ENCODE results near the gene EPHB1.

EPHB1 gene

GRCh38 chr3:134857776-134858362, 62.8 kb downstream of the EPHB1 start:
- Mint-ChIP-seq H3K4me3 (no peak overlapping the region), H3K9me3 (no peaks in the 10 kb centered on the region), H3K27me3 (peaks cover 5% of the 10 kb centered on the region), H3K36me3 (no peaks in the 10 kb centered on the region), H3K4me1 (peaks cover 16% of the 10 kb centered on the region), H3K27ac (no peak overlapping the region)
- DNase-seq (ENCODE audit: low spot score in 2 of 2) (no peak), ATAC-seq (ENCODE audit: low read depth) (no peak)

GRCh38 chr3:134858441-134859035, 63.5 kb downstream of the EPHB1 start:
- H3K27ac Mint-ChIP-seq, result no peak overlapping the region
- H3K4me3 Mint-ChIP-seq, result no peak overlapping the region
- H3K4me1 Mint-ChIP-seq, result peaks cover 9% of the 10 kb centered on the region
- ATAC-seq (ENCODE audit: low read depth) (no peak), DNase-seq (ENCODE audit: low spot score in 2 of 2) (no peak)
- H3K27me3 Mint-ChIP-seq, result peaks cover 5% of the 10 kb centered on the region
- no peaks in the 10 kb centered on the region for H3K9me3 Mint-ChIP-seq
- H3K36me3 Mint-ChIP-seq, result no peaks in the 10 kb centered on the region

- no peaks in the 10 kb centered on the region for H3K9me3 Mint-ChIP-seq
- no peak overlapping the region for H3K27ac Mint-ChIP-seq
- peaks cover 5% of the 10 kb centered on the region for H3K27me3 Mint-ChIP-seq
- ATAC-seq (ENCODE audit: low read depth) (no peak), DNase-seq (ENCODE audit: low spot score in 2 of 2) (no peak)
- no peak overlapping the region for H3K4me3 Mint-ChIP-seq
- H3K36me3 Mint-ChIP-seq, result no peaks in the 10 kb centered on the region
- H3K4me1 Mint-ChIP-seq, result peaks cover 4% of the 10 kb centered on the region
Observed at GRCh38 chr3:134859341-134859740, 64.3 kb downstream of the EPHB1 start.

GRCh38 chr3:134860141-134860540, 65.1 kb downstream of the EPHB1 start:
- no peak for ATAC-seq (ENCODE audit: low read depth)
- no peaks in the 10 kb centered on the region for H3K9me3 Mint-ChIP-seq
- peaks cover 5% of the 10 kb centered on the region for H3K27me3 Mint-ChIP-seq

GRCh38 chr3:134863915-134864314, 68.9 kb downstream of the EPHB1 start:
- peaks cover 7% of the 10 kb centered on the region for H3K27me3 Mint-ChIP-seq
- DNase-seq (ENCODE audit: low spot score in 2 of 2) (no peak), ATAC-seq (ENCODE audit: low read depth) (no peak)
- H3K9me3 Mint-ChIP-seq, result no peaks in the 10 kb centered on the region
- H3K27ac Mint-ChIP-seq, result no peak overlapping the region
- no peaks in the 10 kb centered on the region for H3K36me3 Mint-ChIP-seq
- H3K4me3 Mint-ChIP-seq, result no peak overlapping the region
- H3K4me1 Mint-ChIP-seq, result peaks cover 4% of the 10 kb centered on the region

More at GRCh38 chr3:134860141-134860540, 65.1 kb downstream of the EPHB1 start:
- Mint-ChIP-seq H3K36me3 (no peaks in the 10 kb centered on the region), H3K4me1 (peaks cover 4% of the 10 kb centered on the region), H3K4me3 (no peak overlapping the region), H3K27ac (no peak overlapping the region)
- DNase-seq (ENCODE audit: low spot score in 2 of 2), result no peak

- Mint-ChIP-seq H3K4me1 (peaks cover 4% of the 10 kb centered on the region), H3K27me3 (peaks cover 7% of the 10 kb centered on the region), H3K36me3 (no peaks in the 10 kb centered on the region), H3K27ac (no peak overlapping the region), H3K9me3 (no peaks in the 10 kb centered on the region), H3K4me3 (no peak overlapping the region)
- no peak for DNase-seq (ENCODE audit: low spot score in 2 of 2)
- ATAC-seq (ENCODE audit: low read depth), result no peak
Observed at GRCh38 chr3:134864636-134865035, 69.6 kb downstream of the EPHB1 start.

GRCh38 chr3:134867277-134867676, 72.2 kb downstream of the EPHB1 start:
- H3K27ac Mint-ChIP-seq, result no peak overlapping the region
- no peaks in the 10 kb centered on the region for H3K4me1 Mint-ChIP-seq
- DNase-seq (ENCODE audit: low spot score in 2 of 2) (no peak), ATAC-seq (ENCODE audit: low read depth) (no peak)
- no peaks in the 10 kb centered on the region for H3K36me3 Mint-ChIP-seq
- H3K4me3 Mint-ChIP-seq, result no peak overlapping the region
- H3K9me3 Mint-ChIP-seq, result no peaks in the 10 kb centered on the region
- H3K27me3 Mint-ChIP-seq, result peaks cover 2% of the 10 kb centered on the region

- Mint-ChIP-seq H3K27me3 (peaks cover 3% of the 10 kb centered on the region), H3K36me3 (peaks cover 2% of the 10 kb centered on the region), H3K4me3 (no peak overlapping the region), H3K9me3 (peaks cover 3% of the 10 kb centered on the region), H3K4me1 (no peaks in the 10 kb centered on the region), H3K27ac (no peak overlapping the region)
- no peak for ATAC-seq (ENCODE audit: low read depth)
- no peak for DNase-seq (ENCODE audit: low spot score in 2 of 2)
Observed at GRCh38 chr3:134869153-134869726, 74.2 kb downstream of the EPHB1 start.

- Mint-ChIP-seq H3K27ac (no peak overlapping the region), H3K4me1 (no peaks in the 10 kb centered on the region), H3K4me3 (no peak overlapping the region), H3K36me3 (peaks cover 2% of the 10 kb centered on the region), H3K9me3 (peaks cover 3% of the 10 kb centered on the region), H3K27me3 (peaks cover 4% of the 10 kb centered on the region)
- DNase-seq (ENCODE audit: low spot score in 2 of 2) (no peak), ATAC-seq (ENCODE audit: low read depth) (no peak)
Observed at GRCh38 chr3:134871818-134872217, 76.8 kb downstream of the EPHB1 start.

GRCh38 chr3:134872440-134873388, 77.7 kb downstream of the EPHB1 start:
- Mint-ChIP-seq H3K4me3 (no peak overlapping the region), H3K4me1 (no peaks in the 10 kb centered on the region), H3K27ac (no peak overlapping the region), H3K9me3 (peaks cover 3% of the 10 kb centered on the region), H3K27me3 (peaks cover 4% of the 10 kb centered on the region), H3K36me3 (peaks cover 2% of the 10 kb centered on the region)
- DNase-seq (ENCODE audit: low spot score in 2 of 2), result no peak
- ATAC-seq (ENCODE audit: low read depth), result no peak

GRCh38 chr3:134873789-134874188, 78.7 kb downstream of the EPHB1 start:
- no peak for DNase-seq (ENCODE audit: low spot score in 2 of 2)
- no peak for ATAC-seq (ENCODE audit: low read depth)
- H3K4me3 Mint-ChIP-seq, result no peak overlapping the region
- peaks cover 2% of the 10 kb centered on the region for H3K36me3 Mint-ChIP-seq
- peaks cover 4% of the 10 kb centered on the region for H3K27me3 Mint-ChIP-seq
- no peaks in the 10 kb centered on the region for H3K4me1 Mint-ChIP-seq
- H3K27ac Mint-ChIP-seq, result no peak overlapping the region
- H3K9me3 Mint-ChIP-seq, result peaks cover 3% of the 10 kb centered on the region

GRCh38 chr3:134874737-134875413, 79.8 kb downstream of the EPHB1 start:
- Mint-ChIP-seq H3K9me3 (peaks cover 3% of the 10 kb centered on the region), H3K36me3 (peaks cover 2% of the 10 kb centered on the region), H3K27ac (no peak overlapping the region), H3K27me3 (peaks cover 4% of the 10 kb centered on the region), H3K4me3 (no peak overlapping the region), H3K4me1 (no peaks in the 10 kb centered on the region)
- DNase-seq (ENCODE audit: low spot score in 2 of 2) (no peak), ATAC-seq (ENCODE audit: low read depth) (no peak)

- DNase-seq (ENCODE audit: low spot score in 2 of 2), result no peak
- no peak for ATAC-seq (ENCODE audit: low read depth)
- Mint-ChIP-seq H3K27me3 (peaks cover 4% of the 10 kb centered on the region), H3K36me3 (peaks cover 2% of the 10 kb centered on the region), H3K4me1 (no peaks in the 10 kb centered on the region), H3K27ac (no peak overlapping the region), H3K9me3 (peaks cover 3% of the 10 kb centered on the region), H3K4me3 (no peak overlapping the region)
Observed at GRCh38 chr3:134876836-134877235, 81.8 kb downstream of the EPHB1 start.
